ENCODE results near the gene LAMTOR3.

- TF ChIP-seq, protein P1, sequence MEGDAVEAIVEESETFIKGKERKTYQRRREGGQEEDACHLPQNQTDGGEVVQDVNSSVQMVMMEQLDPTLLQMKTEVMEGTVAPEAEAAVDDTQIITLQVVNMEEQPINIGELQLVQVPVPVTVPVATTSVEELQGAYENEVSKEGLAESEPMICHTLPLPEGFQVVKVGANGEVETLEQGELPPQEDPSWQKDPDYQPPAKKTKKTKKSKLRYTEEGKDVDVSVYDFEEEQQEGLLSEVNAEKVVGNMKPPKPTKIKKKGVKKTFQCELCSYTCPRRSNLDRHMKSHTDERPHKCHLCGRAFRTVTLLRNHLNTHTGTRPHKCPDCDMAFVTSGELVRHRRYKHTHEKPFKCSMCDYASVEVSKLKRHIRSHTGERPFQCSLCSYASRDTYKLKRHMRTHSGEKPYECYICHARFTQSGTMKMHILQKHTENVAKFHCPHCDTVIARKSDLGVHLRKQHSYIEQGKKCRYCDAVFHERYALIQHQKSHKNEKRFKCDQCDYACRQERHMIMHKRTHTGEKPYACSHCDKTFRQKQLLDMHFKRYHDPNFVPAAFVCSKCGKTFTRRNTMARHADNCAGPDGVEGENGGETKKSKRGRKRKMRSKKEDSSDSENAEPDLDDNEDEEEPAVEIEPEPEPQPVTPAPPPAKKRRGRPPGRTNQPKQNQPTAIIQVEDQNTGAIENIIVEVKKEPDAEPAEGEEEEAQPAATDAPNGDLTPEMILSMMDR (IDR thresholded peaks at IDR 0.05), result no peak
- TF ChIP-seq POLR2A (IDR thresholded peaks at IDR 0.05), result peak in 1 of 2 donors; percentile 58
These were observed at the start of gene LAMTOR3 for GRCh38 chr4:99894161-99894997.

All from adrenal gland (tissue), 5 donors.